ENCODE data around the gene NRM.
A peak's percentile ranks its signal among the peaks of the same experiment; 100 is the strongest.

Gene NRM

DNA sequence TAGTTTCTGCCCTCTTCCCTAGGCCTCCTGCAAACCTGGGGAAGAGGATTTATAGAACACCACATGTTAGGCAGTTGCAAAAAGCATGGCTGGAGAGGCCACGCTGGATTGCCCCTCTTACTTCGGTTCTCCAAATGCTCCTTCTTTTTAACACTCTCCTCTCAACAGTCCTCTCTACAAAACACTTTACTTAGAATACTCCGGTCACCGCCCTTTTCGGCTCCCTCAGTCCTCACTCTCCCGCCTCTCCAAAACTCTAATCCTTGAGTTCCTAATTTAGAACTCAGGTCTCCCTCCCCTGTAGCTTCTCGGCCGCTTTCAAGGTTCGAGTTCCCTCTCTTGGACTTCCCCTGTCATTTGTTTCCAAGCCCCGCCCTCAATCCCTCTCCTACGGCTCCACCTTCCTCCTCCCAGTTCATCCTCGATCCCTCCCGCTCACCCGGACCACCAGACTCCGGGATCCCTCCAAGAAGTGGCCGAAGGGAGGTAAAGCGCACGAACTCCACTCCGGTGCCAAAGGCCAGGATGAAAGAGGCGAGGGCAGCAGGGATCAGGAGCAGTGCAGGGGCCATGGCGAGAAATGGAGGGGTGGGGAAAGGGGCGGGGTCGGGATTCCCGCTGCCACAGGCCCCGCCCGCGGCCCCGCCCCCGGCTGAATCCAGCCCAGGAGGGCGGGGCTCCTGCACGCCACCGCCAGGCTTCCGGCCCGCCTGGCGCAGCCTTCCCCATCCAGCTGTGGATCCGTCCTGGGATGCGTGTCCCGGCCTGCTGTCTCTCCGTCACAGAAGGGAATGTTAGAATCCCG is at the start of gene NRM (continued):
- TF ChIP-seq ZNF449 (tag by site-specific recombination; IDR thresholded peaks at IDR 0.05) (no peak), ZFP37 (tag by site-specific recombination; IDR thresholded peaks at IDR 0.05) (no peak), ZNF664 (tag by site-specific recombination; IDR thresholded peaks at IDR 0.05) (no peak), PRDM10 (tag by site-specific recombination; IDR thresholded peaks at IDR 0.05) (peak; percentile 87), ZFHX2 (tag by site-specific recombination; conservative IDR thresholded peaks at IDR 0.05) (0 out of 2 replicates have a peak, but pooled peaks have one; percentile 10), KLF17 (tag by site-specific recombination; IDR thresholded peaks at IDR 0.05) (0 out of 2 replicates have a peak, but pooled peaks have one; percentile 8), ZBTB26 (tag by site-specific recombination; optimal IDR thresholded peaks at IDR 0.05) (peak; percentile 44), ZNF624 (tag by site-specific recombination; IDR thresholded peaks at IDR 0.05) (no peak), KLF7 (tag by site-specific recombination; IDR thresholded peaks at IDR 0.05; ENCODE audit: borderline replicate concordance) (peak; percentile 46; the same call in 1 of the 2 replicates), KLF10 (tag by site-specific recombination; IDR thresholded peaks at IDR 0.05) (peak; percentile 86), REPIN1 (tag by site-specific recombination; IDR thresholded peaks at IDR 0.05; ENCODE audit: low read depth) (no peak), ZBTB20 (tag by site-specific recombination; IDR thresholded peaks at IDR 0.05) (peak; percentile 47; the same call in 1 of the 2 replicates), ZNF549 (tag by site-specific recombination; IDR thresholded peaks at IDR 0.05) (no peak), ZBTB11 (tag by site-specific recombination; conservative IDR thresholded peaks at IDR 0.05; ENCODE audit: low read depth) (peak; percentile 93), HOXA7 (CRISPR knock-in tag; IDR thresholded peaks at IDR 0.05; ENCODE audit: borderline replicate concordance) (no peak), ZBTB48 (tag by site-specific recombination; IDR thresholded peaks at IDR 0.05) (peak; percentile 87), ZXDB (tag by site-specific recombination; IDR thresholded peaks at IDR 0.05) (peak; percentile 82)
- TF ChIP-seq, protein P1, sequence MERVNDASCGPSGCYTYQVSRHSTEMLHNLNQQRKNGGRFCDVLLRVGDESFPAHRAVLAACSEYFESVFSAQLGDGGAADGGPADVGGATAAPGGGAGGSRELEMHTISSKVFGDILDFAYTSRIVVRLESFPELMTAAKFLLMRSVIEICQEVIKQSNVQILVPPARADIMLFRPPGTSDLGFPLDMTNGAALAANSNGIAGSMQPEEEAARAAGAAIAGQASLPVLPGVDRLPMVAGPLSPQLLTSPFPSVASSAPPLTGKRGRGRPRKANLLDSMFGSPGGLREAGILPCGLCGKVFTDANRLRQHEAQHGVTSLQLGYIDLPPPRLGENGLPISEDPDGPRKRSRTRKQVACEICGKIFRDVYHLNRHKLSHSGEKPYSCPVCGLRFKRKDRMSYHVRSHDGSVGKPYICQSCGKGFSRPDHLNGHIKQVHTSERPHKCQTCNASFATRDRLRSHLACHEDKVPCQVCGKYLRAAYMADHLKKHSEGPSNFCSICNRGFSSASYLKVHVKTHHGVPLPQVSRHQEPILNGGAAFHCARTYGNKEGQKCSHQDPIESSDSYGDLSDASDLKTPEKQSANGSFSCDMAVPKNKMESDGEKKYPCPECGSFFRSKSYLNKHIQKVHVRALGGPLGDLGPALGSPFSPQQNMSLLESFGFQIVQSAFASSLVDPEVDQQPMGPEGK (tag by site-specific recombination; IDR thresholded peaks at IDR 0.05) = peak; percentile 85
- TF ChIP-seq, protein P2, sequence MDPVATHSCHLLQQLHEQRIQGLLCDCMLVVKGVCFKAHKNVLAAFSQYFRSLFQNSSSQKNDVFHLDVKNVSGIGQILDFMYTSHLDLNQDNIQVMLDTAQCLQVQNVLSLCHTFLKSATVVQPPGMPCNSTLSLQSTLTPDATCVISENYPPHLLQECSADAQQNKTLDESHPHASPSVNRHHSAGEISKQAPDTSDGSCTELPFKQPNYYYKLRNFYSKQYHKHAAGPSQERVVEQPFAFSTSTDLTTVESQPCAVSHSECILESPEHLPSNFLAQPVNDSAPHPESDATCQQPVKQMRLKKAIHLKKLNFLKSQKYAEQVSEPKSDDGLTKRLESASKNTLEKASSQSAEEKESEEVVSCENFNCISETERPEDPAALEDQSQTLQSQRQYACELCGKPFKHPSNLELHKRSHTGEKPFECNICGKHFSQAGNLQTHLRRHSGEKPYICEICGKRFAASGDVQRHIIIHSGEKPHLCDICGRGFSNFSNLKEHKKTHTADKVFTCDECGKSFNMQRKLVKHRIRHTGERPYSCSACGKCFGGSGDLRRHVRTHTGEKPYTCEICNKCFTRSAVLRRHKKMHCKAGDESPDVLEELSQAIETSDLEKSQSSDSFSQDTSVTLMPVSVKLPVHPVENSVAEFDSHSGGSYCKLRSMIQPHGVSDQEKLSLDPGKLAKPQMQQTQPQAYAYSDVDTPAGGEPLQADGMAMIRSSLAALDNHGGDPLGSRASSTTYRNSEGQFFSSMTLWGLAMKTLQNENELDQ (tag by site-specific recombination; IDR thresholded peaks at IDR 0.05; ENCODE audit: low read depth) = no peak
- TF ChIP-seq, protein P3, sequence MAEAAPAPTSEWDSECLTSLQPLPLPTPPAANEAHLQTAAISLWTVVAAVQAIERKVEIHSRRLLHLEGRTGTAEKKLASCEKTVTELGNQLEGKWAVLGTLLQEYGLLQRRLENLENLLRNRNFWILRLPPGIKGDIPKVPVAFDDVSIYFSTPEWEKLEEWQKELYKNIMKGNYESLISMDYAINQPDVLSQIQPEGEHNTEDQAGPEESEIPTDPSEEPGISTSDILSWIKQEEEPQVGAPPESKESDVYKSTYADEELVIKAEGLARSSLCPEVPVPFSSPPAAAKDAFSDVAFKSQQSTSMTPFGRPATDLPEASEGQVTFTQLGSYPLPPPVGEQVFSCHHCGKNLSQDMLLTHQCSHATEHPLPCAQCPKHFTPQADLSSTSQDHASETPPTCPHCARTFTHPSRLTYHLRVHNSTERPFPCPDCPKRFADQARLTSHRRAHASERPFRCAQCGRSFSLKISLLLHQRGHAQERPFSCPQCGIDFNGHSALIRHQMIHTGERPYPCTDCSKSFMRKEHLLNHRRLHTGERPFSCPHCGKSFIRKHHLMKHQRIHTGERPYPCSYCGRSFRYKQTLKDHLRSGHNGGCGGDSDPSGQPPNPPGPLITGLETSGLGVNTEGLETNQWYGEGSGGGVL (tag by site-specific recombination; IDR thresholded peaks at IDR 0.05) = peak; percentile 89
